Measurements from ENCODE around the gene KIF5C. TPM values are rescaled to one million over a fixed set of nuclear protein-coding genes. Genes with fewer than 3 reads are reported as not detected.

The KIF5C gene
- total RNA-seq, 1 experiment from 2014 or later = 0.21 TPM

DNA sequence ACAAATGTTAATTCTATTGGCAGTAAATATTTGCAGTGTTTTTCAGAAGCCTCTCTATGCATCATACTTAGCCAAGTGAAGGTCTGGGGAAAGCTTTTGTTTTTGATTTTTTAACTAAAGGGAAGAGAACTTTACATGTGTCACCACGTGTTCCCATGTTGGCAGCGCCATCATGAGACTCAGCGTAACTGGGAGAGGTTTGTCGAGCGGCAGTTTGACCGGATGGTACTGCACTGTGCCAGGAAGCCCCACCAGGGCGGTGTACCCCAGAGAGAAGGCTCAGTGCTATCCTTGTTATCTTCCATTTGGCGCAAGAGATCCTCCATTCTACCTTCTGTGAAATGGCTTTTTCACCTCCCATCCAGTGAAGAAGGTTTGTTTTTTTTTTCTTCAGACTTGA, 38.5 kb downstream of the KIF5C start:
- Mint-ChIP-seq H3K4me3 (ENCODE audit: unreplicated experiment) (no peak overlapping the region), H3K27ac (ENCODE audit: low read depth, unreplicated experiment) (no peak overlapping the region), H3K27me3 (ENCODE audit: insufficient read depth, unreplicated experiment) (peaks cover 18% of the 10 kb centered on the region), H3K36me3 (ENCODE audit: insufficient read depth, unreplicated experiment) (no peaks in the 10 kb centered on the region), H3K9me3 (ENCODE audit: unreplicated experiment) (peaks cover 5% of the 10 kb centered on the region), H3K4me1 (ENCODE audit: insufficient read depth, unreplicated experiment) (no peaks in the 10 kb centered on the region)
- intact Hi-C loops (cut with micrococcal nuclease) = no loop called here
- no TSS peak for BruUV-seq (replicated peaks)
- ChIA-PET POLR2A (interaction anchor here (0.7 to 1.1 kb wide), 2 partner anchors 8 to 9 kb away, joined by 3 to 4 read pairs; no protein-coding TSS in a partner anchor), CTCF (no interaction called here)
- no peak for DNase-seq (ENCODE audit: unreplicated experiment)
- TF ChIP-seq, protein P1, sequence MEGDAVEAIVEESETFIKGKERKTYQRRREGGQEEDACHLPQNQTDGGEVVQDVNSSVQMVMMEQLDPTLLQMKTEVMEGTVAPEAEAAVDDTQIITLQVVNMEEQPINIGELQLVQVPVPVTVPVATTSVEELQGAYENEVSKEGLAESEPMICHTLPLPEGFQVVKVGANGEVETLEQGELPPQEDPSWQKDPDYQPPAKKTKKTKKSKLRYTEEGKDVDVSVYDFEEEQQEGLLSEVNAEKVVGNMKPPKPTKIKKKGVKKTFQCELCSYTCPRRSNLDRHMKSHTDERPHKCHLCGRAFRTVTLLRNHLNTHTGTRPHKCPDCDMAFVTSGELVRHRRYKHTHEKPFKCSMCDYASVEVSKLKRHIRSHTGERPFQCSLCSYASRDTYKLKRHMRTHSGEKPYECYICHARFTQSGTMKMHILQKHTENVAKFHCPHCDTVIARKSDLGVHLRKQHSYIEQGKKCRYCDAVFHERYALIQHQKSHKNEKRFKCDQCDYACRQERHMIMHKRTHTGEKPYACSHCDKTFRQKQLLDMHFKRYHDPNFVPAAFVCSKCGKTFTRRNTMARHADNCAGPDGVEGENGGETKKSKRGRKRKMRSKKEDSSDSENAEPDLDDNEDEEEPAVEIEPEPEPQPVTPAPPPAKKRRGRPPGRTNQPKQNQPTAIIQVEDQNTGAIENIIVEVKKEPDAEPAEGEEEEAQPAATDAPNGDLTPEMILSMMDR (IDR thresholded peaks at IDR 0.05; ENCODE audit: unreplicated experiment) = no peak

DNA sequence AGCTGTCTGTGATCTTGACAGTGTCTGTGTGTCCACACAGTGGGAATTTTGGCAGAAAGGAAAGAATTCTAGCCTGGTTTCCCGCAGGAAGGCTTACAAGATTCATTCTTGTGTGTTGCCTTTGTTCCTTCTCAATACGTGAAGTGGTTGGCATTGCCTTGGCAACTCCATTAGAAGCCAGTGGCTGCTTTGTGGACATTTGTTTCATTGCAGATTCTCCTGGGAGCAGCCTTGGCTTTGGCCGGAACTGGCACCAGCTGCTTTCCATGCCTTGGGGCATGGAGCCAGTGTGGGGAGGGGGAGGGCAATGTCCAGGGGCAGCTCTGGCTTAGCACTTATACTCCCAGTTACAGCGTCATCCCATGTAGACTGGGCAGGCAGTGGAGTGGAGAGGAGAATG, 39.4 kb downstream of the KIF5C start:
- CTCF ChIA-PET = no interaction called here
- no peak for DNase-seq (ENCODE audit: unreplicated experiment)
- TF ChIP-seq, protein P1 (IDR thresholded peaks at IDR 0.05; ENCODE audit: unreplicated experiment) = no peak
- no TSS peak for BruUV-seq (replicated peaks)
- Mint-ChIP-seq H3K36me3 (ENCODE audit: insufficient read depth, unreplicated experiment) (no peaks in the 10 kb centered on the region), H3K27ac (ENCODE audit: low read depth, unreplicated experiment) (no peak overlapping the region), H3K9me3 (ENCODE audit: unreplicated experiment) (peaks cover 13% of the 10 kb centered on the region), H3K4me1 (ENCODE audit: insufficient read depth, unreplicated experiment) (no peaks in the 10 kb centered on the region), H3K4me3 (ENCODE audit: unreplicated experiment) (no peak overlapping the region), H3K27me3 (ENCODE audit: insufficient read depth, unreplicated experiment) (peaks cover 18% of the 10 kb centered on the region)
- intact Hi-C loops (cut with micrococcal nuclease) = no loop called here
- POLR2A ChIA-PET = no interaction called here

DNA sequence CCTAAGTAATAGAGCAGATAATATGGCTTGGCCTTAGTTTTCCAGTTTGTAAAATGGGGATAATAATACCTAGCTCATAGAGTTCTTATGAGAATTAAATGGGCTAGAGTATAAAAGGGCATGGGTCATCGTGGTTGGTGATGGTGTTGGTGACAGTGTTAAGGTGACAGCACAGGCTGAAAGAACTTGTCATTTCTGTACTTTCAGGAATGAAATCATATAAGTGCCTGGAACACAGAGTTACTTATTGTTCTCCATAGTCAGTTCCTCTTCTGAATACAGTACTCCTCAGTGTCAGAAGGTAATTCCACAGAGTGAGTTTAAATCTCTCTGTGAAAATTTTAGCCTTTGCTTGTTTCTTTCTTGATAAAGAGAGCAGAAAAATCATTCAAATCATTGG, 42.4 kb downstream of the KIF5C start:
- POLR2A ChIA-PET = no interaction called here
- H3K27me3 Mint-ChIP-seq (ENCODE audit: insufficient read depth, unreplicated experiment) = no peaks in the 10 kb centered on the region
- H3K4me1 Mint-ChIP-seq (ENCODE audit: insufficient read depth, unreplicated experiment) = no peaks in the 10 kb centered on the region

DNA sequence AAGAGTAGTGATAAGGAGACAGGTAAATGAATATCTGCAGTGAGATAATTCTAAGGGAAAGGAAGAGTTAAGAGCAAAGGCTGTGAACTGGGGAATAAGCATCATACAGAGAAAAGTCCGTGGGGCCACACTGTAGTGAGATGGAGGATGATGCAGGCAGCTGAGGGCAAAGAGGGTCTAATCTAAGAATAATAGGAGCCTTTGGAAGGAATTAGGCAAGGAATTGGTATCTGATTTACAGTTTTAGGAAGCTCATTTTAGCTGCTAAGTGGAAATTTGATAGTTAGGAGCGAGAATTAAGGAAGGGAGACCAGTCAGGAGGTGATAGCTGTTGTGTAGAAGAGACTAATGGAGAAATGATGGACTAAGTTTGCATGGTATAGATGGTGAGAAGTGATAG, 43.5 kb downstream of the KIF5C start:
- Mint-ChIP-seq H3K27ac (ENCODE audit: low read depth, unreplicated experiment) (no peak overlapping the region), H3K36me3 (ENCODE audit: insufficient read depth, unreplicated experiment) (no peaks in the 10 kb centered on the region), H3K9me3 (ENCODE audit: unreplicated experiment) (peaks cover 13% of the 10 kb centered on the region), H3K27me3 (ENCODE audit: insufficient read depth, unreplicated experiment) (no peaks in the 10 kb centered on the region), H3K4me3 (ENCODE audit: unreplicated experiment) (no peak overlapping the region), H3K4me1 (ENCODE audit: insufficient read depth, unreplicated experiment) (peaks cover 5% of the 10 kb centered on the region)
- no TSS peak for BruUV-seq (replicated peaks)
- DNase-seq (ENCODE audit: unreplicated experiment) = no peak
- POLR2A ChIA-PET = interaction anchor here (0.6 kb wide), 1 partner anchor 8 kb away, joined by 3 read pairs; no protein-coding TSS in a partner anchor
- CTCF ChIA-PET = no interaction called here
- TF ChIP-seq, protein P1 (IDR thresholded peaks at IDR 0.05; ENCODE audit: unreplicated experiment) = no peak
- intact Hi-C loops (cut with micrococcal nuclease) = no loop called here

More for the DNA sequence above, 42.4 kb downstream of the KIF5C start:
- no peak overlapping the region for H3K4me3 Mint-ChIP-seq (ENCODE audit: unreplicated experiment)
- BruUV-seq (replicated peaks) = no TSS peak
- no peak overlapping the region for H3K27ac Mint-ChIP-seq (ENCODE audit: low read depth, unreplicated experiment)
- no peak for DNase-seq (ENCODE audit: unreplicated experiment)
- H3K36me3 Mint-ChIP-seq (ENCODE audit: insufficient read depth, unreplicated experiment) = no peaks in the 10 kb centered on the region
- TF ChIP-seq, protein P1 (IDR thresholded peaks at IDR 0.05; ENCODE audit: unreplicated experiment) = no peak
- CTCF ChIA-PET = interaction anchor here (0.6 kb wide), 1 partner anchor 29 kb away, joined by 3 read pairs; no protein-coding TSS in a partner anchor
- intact Hi-C loops (cut with micrococcal nuclease) = no loop called here
- peaks cover 13% of the 10 kb centered on the region for H3K9me3 Mint-ChIP-seq (ENCODE audit: unreplicated experiment)

Measured in MCF 10A (cell line).